GM18907 (cell line): ENCODE measurements around the gene MESD.

Source experiments
- ATAC-seq: cut with Tn5 transposase; IDR thresholded peaks from one replicate; pipeline ENCODE4 v1.9.1; 2021; ENCODE audit warnings: mild to moderate bottlenecking, moderate library complexity; ENCODE audit not compliant: unreplicated experiment

The MESD gene

DNA sequence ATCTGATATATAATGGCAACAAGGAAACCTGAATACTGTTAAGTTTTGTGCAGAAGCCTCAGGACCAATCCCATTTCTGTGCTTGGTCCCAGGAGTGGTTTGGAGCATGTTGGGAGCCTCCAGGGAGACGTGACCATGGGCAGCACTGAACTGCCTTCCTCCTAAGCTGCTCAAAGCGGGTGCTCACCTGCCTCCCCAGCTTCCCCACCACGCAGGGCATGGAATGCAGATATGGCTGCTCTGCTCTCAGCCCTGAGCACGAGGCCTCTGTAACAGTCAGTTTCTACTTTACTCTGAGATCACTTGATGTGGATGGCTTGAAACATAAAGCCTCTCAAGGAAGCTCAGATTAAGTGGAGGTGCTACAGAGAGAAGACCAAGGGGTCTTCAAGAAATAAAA, 49.3 kb downstream of the MESD start:
- no peak for ATAC-seq

DNA sequence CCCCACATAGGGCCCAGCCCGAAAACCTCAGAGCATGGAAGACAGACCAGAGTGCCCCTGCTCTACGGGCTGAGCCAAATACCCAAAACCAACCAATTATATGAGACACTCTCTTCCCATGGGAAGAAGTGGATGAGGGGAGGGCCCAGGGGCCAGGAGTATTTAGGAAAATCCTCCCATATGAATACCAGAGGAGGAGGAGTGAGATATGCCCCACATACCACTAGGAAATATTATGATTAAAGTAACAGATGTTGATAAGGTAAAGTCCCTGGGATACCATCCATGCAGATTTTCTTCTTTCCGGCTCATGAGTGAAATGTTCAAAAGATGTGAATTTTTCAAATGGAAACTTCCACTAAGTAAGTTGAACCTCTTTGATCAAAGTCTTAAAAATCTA, 50.4 kb downstream of the MESD start:
- no peak for ATAC-seq

DNA sequence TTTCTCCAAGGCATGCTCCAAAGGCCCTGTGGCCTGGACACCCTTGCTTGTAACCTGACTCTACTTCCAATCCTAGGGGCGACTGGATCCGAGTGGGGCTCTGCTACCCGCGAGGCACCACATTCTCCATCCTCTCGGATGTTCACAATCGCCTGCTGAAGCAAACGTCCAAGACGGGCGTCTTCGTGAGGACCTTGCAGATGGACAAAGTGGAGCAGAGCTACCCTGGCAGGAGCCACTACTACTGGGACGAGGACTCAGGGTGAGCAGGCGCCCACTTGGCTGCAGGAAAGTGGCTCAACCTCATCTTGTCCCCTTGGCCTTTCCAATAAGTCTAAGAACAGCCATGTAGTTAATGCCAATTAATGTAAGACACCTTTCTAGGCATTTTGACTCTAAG, 51.9 kb downstream of the MESD start:
- no peak for ATAC-seq

DNA sequence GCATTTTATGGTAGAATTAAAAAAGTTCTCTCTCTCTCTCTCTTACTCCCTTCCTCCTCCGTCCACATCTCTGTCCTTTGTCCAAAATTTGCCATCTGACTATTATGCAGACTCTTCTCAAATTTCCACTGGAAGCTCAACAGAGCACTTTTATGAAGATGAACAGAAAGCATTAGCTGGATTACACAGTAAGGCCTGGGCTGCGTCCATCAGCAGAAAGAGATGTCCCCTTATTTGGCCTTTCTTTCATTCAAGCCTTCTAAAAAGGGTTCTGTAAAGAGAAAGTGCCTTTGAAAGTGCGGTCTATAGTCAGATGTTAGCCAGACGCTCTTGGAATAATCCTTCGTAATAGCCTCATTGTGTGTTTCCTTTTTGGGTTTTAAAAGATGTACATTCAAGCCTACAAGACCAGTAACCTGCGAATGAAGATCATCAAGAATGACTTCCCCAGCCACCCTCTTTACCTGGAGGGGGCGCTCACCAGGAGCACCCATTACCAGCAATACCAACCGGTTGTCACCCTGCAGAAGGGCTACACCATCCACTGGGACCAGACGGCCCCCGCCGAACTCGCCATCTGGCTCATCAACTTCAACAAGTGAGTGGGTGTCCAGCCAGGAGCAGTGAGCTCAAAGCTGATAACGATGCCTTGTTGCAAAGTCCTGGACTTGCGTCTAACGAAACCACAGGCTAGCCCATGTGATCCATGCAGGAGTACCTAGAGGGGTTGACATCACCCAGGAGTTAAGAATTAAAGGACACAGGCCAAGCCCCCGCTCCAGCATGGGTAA, 53.1 kb downstream of the MESD start:
- ATAC-seq, result no peak

DNA sequence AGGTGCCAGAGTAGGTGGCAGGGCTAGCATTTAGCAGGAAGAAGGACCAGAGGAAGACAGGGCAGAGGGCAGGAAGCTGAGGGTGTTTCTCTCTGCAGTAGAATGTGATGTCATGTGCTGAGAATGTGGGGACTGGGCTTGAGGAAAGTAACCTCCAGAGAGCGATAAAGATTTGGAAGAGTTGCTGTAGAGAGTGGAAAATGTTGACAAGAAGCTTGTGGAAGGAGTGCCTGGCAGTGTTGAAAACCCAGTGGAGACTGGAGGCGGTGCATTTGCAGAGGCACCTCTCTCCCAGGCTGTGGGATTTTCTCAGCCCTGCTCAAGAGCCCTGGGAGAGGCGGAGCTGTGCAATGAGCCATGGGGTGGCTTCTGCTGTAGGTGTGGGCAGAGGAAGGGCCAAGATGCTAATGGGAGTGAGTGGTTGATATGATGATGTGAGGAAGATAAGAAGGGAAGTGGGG, 54.8 kb downstream of the MESD start:
- ATAC-seq, result no peak

DNA sequence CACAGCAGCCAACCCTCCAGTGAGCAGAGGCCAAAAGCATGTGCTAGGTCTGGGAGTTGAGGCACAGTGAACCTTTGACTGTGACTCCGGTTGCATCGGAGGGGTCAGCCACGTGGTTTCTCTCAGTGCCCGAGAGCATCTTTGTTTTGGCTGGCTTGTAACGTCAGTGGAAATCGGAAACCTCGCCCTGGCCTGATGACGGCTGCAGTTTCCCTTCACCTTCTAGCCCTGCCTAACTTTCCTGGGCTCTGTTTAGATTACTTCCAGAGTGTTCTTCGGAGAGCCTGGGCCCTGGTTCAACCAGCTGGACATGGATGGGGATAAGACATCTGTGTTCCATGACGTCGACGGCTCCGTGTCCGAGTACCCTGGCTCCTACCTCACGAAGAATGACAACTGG, 56.6 kb downstream of the MESD start:
- no peak for ATAC-seq

DNA sequence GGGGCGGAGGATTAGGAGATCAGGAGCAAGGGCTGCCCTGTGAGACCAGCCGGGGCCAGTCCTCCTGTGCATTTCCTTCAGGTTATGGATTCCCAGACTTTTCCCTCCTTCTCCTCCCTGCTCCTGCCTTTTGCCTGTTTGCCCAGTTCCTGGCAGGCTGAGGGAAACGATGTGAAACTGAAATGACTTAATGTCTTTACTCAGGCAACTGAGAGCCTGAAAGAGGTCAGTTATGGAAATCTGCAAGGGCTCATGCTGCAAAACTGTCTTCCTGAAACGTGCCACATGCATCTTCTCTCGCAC, 57.2 kb downstream of the MESD start:
- no peak for ATAC-seq

DNA sequence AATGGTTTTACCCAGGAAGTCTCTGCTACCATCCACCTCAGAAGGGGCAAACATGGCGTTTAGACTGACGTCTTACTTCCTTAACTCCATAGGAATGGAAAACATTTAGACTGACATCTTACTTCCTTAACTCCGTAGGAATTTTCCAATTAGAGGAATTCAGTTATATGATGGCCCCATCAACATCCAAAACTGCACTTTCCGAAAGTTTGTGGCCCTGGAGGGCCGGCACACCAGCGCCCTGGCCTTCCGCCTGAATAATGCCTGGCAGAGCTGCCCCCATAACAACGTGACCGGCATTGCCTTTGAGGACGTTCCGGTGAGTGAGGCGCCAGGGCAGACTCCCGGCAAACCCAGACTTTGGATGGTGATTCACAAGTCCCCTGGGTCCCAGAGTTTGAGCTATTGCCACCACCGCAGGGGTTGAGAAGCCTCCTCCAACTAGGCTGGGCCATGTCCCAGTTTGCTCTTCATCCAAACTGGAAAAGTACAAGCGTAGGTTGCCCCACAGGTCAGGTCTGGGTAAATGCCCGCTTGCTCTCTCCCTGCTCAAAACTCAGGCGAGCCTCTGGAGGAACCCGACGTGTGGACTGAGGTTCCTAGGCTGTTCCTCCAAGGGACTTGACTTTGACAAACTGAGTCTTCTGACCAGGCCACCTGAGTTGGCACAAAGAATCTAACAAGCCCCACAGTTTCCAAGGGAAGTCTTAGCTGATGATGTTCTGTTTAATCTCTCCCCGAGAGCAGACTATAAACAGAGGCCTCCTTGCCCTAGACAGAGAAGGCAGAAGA, 57.7 kb downstream of the MESD start:
- no peak for ATAC-seq

DNA sequence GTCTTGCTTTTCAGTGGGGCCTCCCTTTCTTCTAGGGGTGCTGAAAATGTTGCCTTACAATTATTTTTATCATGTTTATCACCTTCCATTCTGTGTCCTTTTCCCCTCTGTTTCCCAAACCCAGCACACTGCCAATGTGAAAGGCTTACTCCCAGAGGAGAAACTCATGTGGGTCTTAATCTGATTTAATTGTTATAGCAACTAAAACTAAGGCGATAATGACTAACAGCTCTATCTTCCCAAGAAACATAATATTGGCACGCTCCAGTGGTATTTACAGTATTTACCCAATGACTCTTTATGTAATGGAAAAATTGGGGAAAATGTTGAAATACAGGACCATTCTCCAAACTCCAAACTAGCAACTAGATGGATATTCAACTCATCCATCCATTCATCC, 58.4 kb downstream of the MESD start:
- ATAC-seq, result no peak

DNA sequence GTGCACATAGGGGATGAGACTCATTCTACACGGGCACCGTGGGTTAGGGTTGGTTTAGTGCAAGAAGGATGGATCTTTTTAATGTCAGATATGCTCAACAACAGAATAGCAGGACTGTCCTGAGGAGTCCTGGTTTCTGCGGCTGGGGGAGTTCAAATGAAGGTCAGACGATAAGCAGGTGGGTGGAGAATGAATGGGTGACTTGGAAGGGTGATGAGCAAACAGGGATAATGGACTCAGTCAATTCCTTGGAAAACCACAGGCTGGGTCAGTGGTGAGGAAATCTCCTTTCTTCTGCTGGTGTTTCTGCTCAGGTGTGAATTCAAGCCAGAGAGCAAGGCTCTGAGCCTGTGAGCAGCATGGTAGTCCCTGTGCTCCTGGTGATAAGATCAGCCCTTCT, 59.9 kb downstream of the MESD start:
- no peak for ATAC-seq

DNA sequence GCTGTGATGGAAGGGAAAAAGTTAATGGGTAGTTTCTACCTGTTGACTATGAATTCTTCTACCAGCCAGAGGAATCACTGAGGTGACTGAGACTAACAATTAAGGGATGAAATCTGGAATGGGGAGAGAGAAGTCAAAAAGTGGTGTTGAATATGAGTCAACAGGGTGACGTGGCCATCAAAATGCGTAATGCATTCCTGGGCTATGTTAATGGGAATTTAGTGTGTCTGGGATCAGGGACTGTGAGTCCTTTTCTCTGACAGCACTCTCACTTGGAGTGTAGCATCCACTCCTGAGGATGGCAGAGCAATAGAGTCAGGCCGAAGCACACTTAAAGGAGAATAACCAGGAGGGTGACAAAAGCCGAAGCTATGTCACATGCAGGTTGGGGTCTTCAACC, 60.4 kb downstream of the MESD start:
- ATAC-seq, result no peak

DNA sequence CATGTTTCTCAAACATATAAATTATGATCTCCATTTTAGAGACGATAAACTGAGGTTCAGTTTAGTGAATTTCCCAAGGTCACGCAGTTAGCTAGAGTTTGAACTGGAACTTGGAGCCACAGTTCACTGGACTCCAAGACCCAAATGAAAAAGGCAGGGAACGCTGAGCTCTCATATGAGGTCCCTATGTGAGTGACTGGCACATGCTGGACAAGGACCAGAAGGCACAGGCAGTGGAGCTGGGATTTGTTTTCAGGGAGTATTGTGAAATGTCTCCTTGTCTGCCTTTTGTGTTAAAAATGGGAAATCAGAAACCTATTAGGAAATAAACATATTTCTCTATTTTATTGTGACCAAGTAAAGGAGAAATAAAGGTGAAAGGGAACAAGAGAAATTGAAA, 63.5 kb downstream of the MESD start:
- ATAC-seq, result no peak

DNA sequence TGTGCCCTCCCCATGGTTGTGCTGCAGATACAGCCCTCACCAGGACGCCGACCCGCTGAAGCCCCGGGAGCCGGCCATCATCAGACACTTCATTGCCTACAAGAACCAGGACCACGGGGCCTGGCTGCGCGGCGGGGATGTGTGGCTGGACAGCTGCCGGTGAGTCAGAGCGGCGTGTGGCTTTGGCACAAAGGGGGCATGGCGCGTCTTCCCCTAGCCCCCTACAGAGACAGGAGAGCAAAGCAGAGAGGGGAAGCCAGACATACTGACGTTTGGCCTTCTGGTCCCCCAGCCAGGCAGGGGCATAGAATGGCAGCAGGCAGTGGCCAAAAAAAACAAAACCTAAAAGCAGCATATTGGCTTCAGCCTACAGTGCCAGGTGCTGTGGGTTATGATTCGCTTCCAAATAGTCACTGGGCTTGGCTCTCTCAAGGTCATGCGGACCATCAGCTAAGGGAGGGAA, 64.0 kb downstream of the MESD start:
- ATAC-seq, result no peak

DNA sequence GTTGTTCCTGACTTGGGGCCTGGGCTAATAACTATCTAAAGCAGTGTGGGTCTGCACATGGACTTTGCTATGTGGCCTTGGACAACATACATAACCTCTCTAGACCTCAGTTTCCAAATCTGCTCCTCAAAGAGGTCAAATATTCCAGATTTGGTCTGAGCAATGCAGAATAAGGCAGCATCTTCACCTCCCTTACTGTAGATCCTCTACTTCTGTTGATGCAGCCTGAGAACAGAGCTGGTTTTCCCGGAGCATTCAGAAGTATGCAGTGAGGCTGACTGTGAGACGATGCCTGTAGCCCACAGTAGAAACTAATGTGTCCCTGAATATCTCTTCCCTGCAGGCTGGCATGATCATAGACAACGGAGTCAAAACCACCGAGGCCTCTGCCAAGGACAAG, 65.3 kb downstream of the MESD start:
- no peak for ATAC-seq

DNA sequence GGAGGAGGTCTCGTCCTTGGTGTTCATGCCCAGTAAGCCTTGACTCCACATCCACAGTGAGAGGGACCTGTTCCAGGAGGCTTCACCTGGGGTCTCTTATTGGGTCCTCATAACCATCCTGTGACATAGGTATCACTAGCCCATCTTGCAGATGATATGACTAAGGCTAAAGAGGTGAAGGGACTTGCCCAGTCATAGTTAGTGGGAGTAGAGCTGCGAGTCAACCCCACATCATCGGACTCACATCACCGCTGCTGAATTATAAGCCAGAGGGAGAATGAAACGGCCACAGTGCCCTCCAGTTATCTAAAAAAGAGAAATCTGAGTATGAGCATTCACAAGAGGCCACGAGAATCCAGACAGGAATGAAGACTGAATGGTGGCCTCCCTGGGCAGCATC, 66.0 kb downstream of the MESD start:
- ATAC-seq, result no peak

DNA sequence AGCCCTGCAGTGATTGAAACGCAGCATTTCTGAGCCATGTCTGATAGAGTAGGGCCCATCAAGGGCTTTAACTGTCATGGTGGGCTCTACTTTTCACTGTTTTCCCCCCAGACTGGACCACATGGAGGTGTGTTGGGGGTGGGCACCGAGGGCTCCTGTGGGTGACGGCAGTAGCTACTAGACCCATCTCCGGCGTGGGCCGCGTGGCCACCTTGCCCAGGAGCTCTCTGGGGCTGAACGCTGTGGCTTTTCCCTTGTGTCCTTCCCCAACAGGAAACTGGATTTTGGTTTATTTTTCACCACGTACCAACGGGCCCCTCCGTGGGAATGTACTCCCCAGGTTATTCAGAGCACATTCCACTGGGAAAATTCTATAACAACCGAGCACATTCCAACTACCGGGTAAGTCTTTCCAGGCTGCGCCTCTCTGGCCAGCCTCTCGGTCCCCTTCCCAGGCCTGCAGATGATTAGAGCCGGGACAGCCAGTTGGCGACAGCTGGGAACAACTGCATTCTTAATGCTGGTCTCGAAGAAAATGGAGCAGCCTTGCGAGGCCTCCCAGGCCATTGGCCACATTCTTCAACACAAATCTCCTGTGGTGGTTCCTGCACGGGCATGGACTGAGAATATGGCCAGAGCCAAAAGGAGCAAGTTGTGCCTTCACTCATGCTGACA, 67.7 kb downstream of the MESD start:
- ATAC-seq, result no peak

DNA sequence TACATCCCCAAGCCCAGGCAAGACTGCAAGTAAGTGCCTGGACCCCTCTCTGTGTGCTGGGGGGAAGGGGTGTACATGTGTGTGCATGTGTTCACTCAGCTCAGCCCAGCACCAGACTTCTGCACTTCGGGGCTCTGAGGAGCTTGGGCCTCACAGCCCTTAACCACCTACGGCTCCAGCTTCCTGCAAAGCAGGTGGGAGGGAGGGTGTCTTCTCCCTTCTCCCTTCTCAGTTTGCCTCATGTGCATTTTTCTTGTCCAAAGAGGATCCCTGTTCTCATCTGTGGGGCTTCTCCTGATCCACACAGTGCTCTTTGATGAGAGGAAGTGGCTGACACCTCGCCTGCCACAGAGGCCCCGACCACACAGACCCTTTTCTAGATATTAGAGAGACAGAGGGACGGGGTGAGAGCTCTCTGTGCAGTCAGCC, 69.3 kb downstream of the MESD start:
- no peak for ATAC-seq

DNA sequence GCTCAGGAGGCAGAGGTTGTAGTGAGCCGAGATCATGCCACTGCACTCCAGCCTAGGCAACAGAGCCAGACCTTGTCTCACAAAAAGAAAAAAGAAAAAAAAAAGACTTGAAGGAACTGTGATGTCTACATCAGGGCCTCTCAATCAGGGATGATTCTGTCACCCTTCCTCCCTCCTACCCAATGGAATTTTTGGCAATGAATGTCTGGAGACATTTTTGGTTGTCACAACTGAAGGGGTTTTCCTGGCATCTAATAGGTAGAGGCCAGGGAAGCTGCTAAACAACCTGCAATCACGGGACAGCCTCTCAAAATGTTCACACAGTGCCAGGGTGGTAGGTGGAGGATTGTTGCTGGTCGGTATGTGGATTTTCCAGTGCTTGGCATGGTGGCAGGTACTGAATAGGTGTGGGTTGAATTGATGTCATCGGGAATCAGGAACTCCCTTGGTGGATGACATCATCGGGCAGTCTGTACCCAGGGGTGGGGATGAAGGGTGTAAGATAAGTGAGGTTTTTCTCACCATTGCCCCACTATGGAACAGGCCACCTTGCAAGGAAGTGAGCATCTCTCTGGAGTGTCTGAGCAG, 71.3 kb downstream of the MESD start:
- ATAC-seq, result no peak

DNA sequence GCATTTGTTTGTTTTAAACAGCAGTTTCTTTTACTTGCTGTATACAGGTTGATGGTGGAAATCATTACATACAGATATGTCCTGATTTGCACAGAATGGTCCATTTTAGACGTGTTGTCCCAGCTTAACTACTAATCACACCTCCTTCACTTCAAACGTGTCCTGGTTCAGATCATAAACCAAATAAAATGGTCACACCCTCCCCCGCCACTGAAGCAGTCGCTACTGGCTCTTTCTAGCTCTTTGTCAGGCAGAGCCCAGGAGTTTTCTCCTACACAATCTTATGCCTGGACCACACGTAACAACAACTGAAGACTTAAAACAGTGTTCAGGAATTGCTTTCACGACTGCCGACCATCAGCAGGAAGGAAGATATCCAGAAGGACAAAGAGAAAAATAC, 73.6 kb downstream of the MESD start:
- ATAC-seq, result no peak

DNA sequence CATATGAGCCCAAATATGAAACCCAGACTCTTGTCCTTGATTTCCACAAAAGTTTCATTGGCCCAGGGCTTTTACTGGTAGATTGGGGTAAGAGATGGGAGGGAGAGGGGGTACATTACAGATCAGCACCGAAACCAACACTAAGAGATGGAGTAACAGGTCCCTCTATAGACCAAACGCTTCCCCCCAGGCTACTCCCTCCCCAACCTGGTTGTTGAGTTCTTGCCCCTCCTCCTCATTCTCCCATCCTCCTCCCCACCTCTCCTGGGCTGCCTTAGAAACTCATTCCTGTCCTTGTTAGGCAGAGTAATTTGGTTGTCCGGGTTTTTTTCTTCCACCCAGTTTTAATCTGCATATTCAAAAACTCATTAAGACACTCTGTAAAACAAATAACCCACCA, 74.1 kb downstream of the MESD start:
- ATAC-seq, result no peak

DNA sequence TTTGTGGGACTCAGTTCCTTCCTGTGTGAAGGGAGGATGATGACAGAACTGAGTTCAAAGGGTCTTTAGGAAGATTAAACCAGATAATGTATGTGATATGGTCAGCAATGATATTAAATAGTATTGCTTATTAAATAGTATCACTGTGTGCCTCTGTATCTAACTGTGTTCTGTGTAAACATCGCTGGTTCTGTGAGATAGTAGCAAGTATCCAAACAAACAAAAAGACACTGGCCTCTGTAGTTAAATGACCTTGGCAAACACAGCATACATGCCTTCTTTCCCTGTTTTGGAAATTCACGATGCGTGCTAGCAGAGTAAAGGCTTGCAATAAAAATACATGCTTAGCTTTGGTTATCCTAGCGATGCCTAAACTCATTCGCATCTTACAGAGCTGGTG, 76.1 kb downstream of the MESD start:
- no peak for ATAC-seq

DNA sequence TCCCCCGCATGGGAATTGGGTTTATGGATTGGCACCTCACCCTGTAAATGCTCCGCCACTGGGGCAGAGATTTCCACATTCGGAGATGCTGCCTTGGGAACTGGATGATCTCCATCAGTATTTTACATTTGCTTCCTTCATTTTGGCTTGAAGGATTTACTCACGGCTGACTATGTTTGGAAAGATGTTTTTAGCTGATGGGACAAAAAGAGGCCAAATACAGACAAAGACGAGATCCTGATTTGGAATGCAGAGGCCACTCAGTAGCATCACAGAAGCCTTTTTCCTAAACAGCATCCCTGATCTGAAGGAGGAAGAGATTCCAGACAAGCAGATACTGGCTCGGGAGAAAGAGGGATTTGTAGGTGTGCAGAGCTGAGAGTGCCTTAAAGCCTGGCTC, 76.9 kb downstream of the MESD start:
- no peak for ATAC-seq
